Choroid plexus epithelial cell (primary cell): ENCODE data around the gene ENG.
"Not testable (repeated sequence)": the region's sequence is repeated elsewhere in the genome, so short reads cannot be mapped to it uniquely, and the experiment has no call there.

Experiments used
- DNase-seq: peaks from one replicate; pipeline ENCODE4 v3.0.0-alpha.2; 2010; ENCODE audit warnings: low read depth
- H3K4me3 ChIP-seq: 2 replicates; pipeline ENCODE4 v1.5.1; 2011; ENCODE audit warnings: low read depth, mild to moderate bottlenecking, control low read depth, low read length, moderate library complexity
- CTCF ChIP-seq: conservative IDR thresholded peaks from 2 replicates; pipeline ENCODE4 v1.5.1; 2011; ENCODE audit warnings: low read depth, mild to moderate bottlenecking, control low read depth, inconsistent platforms, low read length, moderate library complexity

The ENG gene

GRCh38 chr9:127841087-127841835 lies 13.2 kb downstream of the ENG start:
- DNase-seq = no peak
- TF ChIP-seq CTCF = no peak
- H3K4me3 ChIP-seq = no peak overlapping the region

- no peak overlapping the region for H3K4me3 ChIP-seq
- no peak for TF ChIP-seq CTCF
- peak; percentile 85 for DNase-seq
Measured at GRCh38 chr9:127838375-127839078, 15.9 kb downstream of the ENG start.

GRCh38 chr9:127837346-127837745 lies 17.1 kb downstream of the ENG start:
- DNase-seq = peak; percentile 39
- no peak overlapping the region for H3K4me3 ChIP-seq
- no peak for TF ChIP-seq CTCF

GRCh38 chr9:127836561-127836960 lies 17.9 kb downstream of the ENG start:
- not testable (repeated sequence) for DNase-seq, H3K4me3 ChIP-seq

- TF ChIP-seq CTCF = no peak
- no peak overlapping the region for H3K4me3 ChIP-seq
- DNase-seq = peak; percentile 75
Measured at GRCh38 chr9:127835991-127836516, 18.4 kb downstream of the ENG start.

- H3K4me3 ChIP-seq = no peak overlapping the region
- TF ChIP-seq CTCF = no peak
- no peak for DNase-seq
Measured at GRCh38 chr9:127833555-127833954, 20.9 kb downstream of the ENG start.

- no peak for DNase-seq
- H3K4me3 ChIP-seq = no peak overlapping the region
- TF ChIP-seq CTCF = no peak
Measured at GRCh38 chr9:127832248-127832647, 22.2 kb downstream of the ENG start.
